Measurements from ENCODE around the gene ETV2.
"Not testable (repeated sequence)": the region's sequence is repeated elsewhere in the genome, so short reads cannot be mapped to it uniquely, and the experiment has no call there.

Gene ETV2
- 0 to 0.57 (median 0.22) reads per million in 18 experiments for total RNA-seq

GRCh38 chr19:35641515-35642151 is at the start of gene ETV2:
Gene ETV2, plus strand, starts transcription at chr19:35641745. Its CDS starts 716 bp downstream, at chr19:35642461.
- DNase-seq, result peak; percentile 10 to 37

GRCh38 chr19:35592226-35592625 is 49.3 kb upstream of the ETV2 start:
- DNase-seq, result peak; percentile 9 to 47

GRCh38 chr19:35595026-35595425 is 46.5 kb upstream of the ETV2 start:
- DNase-seq, result not testable (repeated sequence)

DNA sequence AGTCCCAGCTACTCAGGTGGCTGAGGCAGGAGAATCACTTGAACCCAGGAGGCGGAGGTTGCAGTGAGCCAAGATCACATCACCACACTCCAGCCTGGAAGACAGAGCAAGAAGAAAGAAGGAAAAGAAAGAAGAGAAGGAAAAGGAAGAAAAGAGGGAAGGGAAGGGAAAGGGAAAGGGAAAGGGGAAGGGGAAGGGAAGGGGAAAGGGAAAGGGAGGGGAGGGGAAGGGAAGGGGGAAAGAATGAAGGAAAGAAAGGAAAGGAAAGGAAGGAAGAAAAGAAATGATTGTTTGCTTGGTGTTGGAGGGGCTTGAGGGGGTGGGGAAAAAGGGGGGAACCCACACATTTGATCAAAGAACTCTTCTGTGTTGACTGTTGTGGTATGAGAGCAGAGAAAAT is 45.6 kb upstream of the ETV2 start:
- DNase-seq, result no peak

DNA sequence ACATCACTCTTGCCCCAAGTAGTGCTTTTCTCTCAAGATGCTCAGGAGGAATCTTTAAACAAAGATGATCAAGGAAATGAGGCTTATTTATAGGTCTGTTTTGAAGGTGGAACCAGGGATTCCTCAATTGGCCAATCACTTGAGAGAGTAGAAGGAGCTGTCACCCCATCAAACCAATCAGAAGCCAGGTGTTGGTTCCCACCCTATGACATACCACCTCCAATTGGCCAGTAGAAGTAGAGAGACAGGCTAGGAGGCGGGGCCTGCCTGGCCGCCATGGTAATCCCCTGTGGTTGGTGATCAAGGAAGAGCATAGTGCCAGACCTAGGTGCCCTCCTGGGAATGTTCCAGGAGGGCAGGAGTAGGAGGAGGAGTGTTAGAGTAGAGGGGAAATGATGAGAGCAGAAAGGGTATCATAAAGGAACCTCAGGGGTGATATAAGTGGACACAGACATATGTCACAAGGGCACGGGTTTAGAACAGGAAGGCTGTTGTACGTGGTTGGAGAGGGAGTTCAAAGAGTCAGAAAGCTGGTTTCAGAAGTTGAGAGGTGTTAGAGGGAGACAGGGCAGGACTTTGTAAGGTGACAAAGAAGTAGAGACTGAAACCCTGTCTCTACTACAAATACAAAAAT is 45.1 kb upstream of the ETV2 start:
- peak; percentile 2 to 3 for DNase-seq

DNA sequence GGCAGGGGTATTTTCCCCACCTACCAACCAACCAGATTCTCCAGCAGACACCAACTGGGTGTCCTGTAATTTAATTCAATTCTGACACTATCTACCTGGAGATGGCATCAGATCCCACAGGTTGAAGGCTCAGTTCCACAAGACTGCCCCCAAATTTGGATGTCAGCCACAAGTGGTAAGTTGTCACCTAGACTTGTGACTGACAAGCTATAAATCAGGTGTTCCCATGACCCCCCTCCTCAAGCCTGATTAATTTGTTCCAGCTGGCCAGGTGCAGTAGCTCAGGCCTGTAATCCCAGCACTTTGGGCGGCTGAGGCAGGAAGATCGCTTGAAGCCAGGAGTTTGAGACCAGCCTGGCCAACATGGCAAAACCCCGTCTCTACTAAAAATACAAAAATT is 39.6 kb upstream of the ETV2 start:
- no peak for DNase-seq

GRCh38 chr19:35604436-35604835 is 37.1 kb upstream of the ETV2 start:
- not testable (repeated sequence) for DNase-seq

DNA sequence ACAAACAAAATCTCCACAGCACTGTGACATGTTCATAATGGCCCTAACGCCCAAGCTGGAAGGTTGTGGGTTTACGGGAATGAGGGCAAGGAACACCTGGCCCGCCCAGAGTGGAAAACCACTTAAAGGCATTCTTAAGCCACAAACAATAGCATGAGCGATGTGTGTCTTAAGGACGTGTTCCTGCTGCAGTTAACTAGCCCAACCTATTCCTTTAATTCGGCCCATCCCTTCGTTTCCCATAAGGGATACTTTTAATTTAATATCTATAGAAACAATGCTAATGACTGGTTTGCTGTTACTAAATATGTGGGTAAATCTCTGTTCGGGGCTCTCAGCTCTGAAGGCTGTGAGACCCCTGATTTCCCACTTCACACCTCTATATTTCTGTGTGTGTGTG is 34.4 kb upstream of the ETV2 start:
- DNase-seq, result not testable (repeated sequence)

- no peak for DNase-seq
Measured at GRCh38 chr19:35607661-35608060, 33.9 kb upstream of the ETV2 start.

- DNase-seq, result peak in 1 of 2 donors; percentile 3
Measured at GRCh38 chr19:35608251-35608650, 33.3 kb upstream of the ETV2 start.

- DNase-seq, result peak; percentile 12 to 64
Measured at GRCh38 chr19:35609851-35610353, 31.6 kb upstream of the ETV2 start.

GRCh38 chr19:35612224-35612558 is 29.4 kb upstream of the ETV2 start:
- no peak for DNase-seq

GRCh38 chr19:35612559-35613321 is 28.8 kb upstream of the ETV2 start, which contains the start of gene HAUS5:
Gene HAUS5, plus strand, starts transcription at chr19:35612735. Its CDS starts 60 bp downstream, at chr19:35612795.
- DNase-seq, result peak; percentile 95 to 96

- DNase-seq, result no peak
Measured at GRCh38 chr19:35613574-35613973, 28.0 kb upstream of the ETV2 start.

DNA sequence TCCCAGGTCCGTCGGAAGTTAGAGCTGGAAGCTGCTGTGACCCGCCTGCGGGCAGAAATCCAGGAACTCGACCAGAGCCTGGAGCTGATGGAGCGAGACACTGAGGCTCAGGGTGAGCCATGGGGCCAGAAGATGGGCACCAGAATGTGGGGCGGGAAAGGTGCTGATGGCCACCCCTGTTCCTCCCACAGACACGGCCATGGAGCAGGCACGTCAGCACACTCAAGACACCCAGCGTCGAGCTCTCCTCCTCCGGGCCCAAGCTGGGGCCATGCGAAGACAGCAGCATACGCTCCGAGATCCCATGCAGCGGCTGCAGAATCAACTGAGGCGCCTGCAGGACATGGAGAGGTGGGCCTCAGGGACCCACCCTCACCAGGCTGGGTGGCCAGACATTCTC is 26.5 kb upstream of the ETV2 start:
- no peak for DNase-seq

- DNase-seq, result no peak
Measured at GRCh38 chr19:35618857-35619256, 22.7 kb upstream of the ETV2 start.

GRCh38 chr19:35619290-35619923 is 22.1 kb upstream of the ETV2 start:
- DNase-seq, result no peak

DNA sequence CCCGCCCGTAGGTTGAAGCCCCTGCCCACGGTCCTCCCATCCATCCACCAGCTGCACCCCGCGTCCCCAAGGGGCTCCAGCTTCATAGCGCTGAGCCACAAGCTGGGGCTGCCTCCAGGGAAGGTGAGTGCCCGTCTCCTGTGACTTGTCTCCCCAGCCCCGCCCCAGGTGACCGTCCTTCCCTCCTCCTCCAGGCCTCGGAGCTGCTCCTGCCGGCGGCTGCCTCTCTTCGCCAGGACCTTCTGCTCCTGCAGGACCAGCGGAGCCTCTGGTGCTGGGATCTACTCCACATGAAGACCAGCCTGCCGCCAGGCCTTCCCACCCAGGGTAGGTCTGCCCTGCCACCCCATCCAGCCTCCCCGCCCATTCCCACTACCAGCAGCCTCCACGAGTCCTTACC is 21.5 kb upstream of the ETV2 start:
- DNase-seq, result no peak

GRCh38 chr19:35621708-35622107 is 19.8 kb upstream of the ETV2 start:
- no peak for DNase-seq

DNA sequence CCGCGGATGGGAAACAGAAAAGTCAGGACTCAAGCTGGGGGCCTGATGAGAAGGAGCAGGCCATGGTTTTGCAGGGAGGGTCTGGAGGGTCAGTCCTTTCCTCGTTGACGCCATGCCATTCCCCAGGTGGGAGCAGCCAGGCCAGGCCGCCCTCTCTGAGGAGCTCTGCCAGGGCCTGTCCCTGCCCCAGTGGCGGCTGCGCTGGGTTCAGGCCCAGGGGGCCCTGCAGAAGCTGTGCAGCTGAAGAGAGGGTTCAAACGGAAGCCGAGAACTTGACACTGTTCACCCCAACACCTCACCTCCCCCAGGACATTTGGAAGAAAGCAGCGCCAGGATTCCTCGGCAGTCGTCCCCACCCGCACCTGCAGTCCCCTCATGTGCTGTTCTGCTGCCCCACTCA is 18.8 kb upstream of the ETV2 start:
- DNase-seq, result no peak

DNA sequence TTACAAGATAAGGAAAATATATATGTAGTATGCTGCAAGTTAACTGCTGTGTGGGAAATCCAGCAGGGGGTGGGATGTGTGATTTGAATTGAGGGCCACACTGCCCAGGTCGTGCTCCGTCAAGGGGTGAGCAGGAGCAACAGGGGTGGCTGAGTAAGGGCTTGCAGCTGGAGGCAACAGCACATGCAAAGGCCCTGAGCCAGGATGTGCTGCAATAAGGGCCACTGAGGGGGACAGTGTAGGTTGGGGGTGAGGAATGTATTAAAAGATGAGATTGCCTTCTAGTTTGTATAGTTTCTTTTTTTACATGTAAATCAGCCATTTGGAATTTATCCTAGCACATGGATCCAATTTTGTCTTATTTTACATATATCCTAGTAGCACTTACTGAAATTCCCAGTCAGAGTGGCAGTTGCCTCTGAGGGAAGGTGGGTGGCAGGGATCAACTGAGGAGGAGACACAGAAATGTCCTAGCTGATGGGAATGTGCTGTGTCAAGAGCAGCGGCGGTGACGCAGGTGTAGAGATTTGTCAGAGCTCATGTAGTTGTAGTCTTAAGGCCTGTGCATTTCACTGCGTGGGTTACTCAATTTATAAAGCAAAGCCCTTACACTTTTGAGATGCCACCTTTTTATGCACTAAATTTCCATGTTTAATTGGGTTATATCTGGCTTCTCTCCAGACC is 18.1 kb upstream of the ETV2 start:
- DNase-seq, result no peak

GRCh38 chr19:35628264-35628564 is 13.3 kb upstream of the ETV2 start:
- DNase-seq, result no peak
